OCI-LY3 (cell line): ENCODE results near the gene IFT88.
A peak's percentile ranks its signal among the peaks of the same experiment; 100 is the strongest.

Experiments
- H2AFZ ChIP-seq: fragments of 200-600, 300-600 bp; shearing (Covaris generic); 2 replicates; pipeline ENCODE4 v1.6.0; 2014; ENCODE audit warnings: antibody characterized with exemption, low read depth, low read length
- H3K27ac ChIP-seq: fragments of 200-600, 300-600 bp; sonication (generic); 2 replicates; pipeline ENCODE4 v1.5.1; 2014; ENCODE audit warnings: mild to moderate bottlenecking, low read length, moderate library complexity, mixed read lengths
- H3K27me3 ChIP-seq: fragments of 200-600, 300-600 bp; sonication (generic); 2 replicates; pipeline ENCODE4 v1.6.1; 2014; ENCODE audit warnings: low read depth, low read length, mixed read lengths
- H3K36me3 ChIP-seq: fragments of 200-600, 300-600 bp; sonication (generic); replicated peaks from 2 replicates; pipeline ENCODE3; 2014; ENCODE audit warnings: low read depth, low read length, mixed read lengths
- H3K4me1 ChIP-seq: fragments of 300-600, 200-600 bp; sonication (generic); 2 replicates; pipeline ENCODE4 v1.6.1; 2014; ENCODE audit warnings: low read length, mixed read lengths
- H3K4me2 ChIP-seq: fragments of 200-600, 300-600 bp; sonication (generic); 2 replicates; pipeline ENCODE4 v1.6.1; 2014; ENCODE audit warnings: low read length, mixed read lengths
- H3K4me3 ChIP-seq: fragments of 300-600, 200-600 bp; sonication (generic); 2 replicates; pipeline ENCODE4 v1.5.1; 2014; ENCODE audit warnings: antibody characterized with exemption, mild to moderate bottlenecking, low read length, moderate library complexity
- H3K79me2 ChIP-seq: fragments of 300-600, 200-600 bp; shearing (Covaris generic); 2 replicates; pipeline ENCODE4 v1.6.1; 2014; ENCODE audit warnings: mild to moderate bottlenecking, low read length, mixed read lengths
- H3K9ac ChIP-seq: fragments of 300-600, 200-600 bp; shearing (Covaris generic); 2 replicates; pipeline ENCODE4 v1.6.0; 2014; ENCODE audit warnings: mild to moderate bottlenecking, low read length, moderate library complexity
- H3K9me3 ChIP-seq: fragments of 200-600, 300-600 bp; shearing (Covaris generic); 2 replicates; pipeline ENCODE4 v1.6.1; 2014; ENCODE audit warnings: low read length, mixed read lengths; ENCODE audit not compliant: insufficient read depth
- H4K20me1 ChIP-seq: fragments of 200-600, 300-600 bp; sonication (generic); 2 replicates; pipeline ENCODE4 v1.6.1; 2016; ENCODE audit warnings: low read length, mixed read lengths; ENCODE audit not compliant: insufficient read depth
- CTCF ChIP-seq: fragments of 200-600, 300-600 bp; sonication (generic); IDR thresholded peaks from 2 replicates; pipeline ENCODE4 v1.5.1; 2014; ENCODE audit warnings: antibody characterized with exemption, low read length, low read depth
- EZH2phosphoT487 ChIP-seq: fragments of 200-600 bp; shearing (Covaris generic); IDR thresholded peaks from 2 replicates; pipeline ENCODE4 v1.6.1; 2018; ENCODE audit warnings: antibody characterized with exemption, mixed run types, low read depth

Gene IFT88, protein sequence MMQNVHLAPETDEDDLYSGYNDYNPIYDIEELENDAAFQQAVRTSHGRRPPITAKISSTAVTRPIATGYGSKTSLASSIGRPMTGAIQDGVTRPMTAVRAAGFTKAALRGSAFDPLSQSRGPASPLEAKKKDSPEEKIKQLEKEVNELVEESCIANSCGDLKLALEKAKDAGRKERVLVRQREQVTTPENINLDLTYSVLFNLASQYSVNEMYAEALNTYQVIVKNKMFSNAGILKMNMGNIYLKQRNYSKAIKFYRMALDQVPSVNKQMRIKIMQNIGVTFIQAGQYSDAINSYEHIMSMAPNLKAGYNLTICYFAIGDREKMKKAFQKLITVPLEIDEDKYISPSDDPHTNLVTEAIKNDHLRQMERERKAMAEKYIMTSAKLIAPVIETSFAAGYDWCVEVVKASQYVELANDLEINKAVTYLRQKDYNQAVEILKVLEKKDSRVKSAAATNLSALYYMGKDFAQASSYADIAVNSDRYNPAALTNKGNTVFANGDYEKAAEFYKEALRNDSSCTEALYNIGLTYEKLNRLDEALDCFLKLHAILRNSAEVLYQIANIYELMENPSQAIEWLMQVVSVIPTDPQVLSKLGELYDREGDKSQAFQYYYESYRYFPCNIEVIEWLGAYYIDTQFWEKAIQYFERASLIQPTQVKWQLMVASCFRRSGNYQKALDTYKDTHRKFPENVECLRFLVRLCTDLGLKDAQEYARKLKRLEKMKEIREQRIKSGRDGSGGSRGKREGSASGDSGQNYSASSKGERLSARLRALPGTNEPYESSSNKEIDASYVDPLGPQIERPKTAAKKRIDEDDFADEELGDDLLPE

DNA sequence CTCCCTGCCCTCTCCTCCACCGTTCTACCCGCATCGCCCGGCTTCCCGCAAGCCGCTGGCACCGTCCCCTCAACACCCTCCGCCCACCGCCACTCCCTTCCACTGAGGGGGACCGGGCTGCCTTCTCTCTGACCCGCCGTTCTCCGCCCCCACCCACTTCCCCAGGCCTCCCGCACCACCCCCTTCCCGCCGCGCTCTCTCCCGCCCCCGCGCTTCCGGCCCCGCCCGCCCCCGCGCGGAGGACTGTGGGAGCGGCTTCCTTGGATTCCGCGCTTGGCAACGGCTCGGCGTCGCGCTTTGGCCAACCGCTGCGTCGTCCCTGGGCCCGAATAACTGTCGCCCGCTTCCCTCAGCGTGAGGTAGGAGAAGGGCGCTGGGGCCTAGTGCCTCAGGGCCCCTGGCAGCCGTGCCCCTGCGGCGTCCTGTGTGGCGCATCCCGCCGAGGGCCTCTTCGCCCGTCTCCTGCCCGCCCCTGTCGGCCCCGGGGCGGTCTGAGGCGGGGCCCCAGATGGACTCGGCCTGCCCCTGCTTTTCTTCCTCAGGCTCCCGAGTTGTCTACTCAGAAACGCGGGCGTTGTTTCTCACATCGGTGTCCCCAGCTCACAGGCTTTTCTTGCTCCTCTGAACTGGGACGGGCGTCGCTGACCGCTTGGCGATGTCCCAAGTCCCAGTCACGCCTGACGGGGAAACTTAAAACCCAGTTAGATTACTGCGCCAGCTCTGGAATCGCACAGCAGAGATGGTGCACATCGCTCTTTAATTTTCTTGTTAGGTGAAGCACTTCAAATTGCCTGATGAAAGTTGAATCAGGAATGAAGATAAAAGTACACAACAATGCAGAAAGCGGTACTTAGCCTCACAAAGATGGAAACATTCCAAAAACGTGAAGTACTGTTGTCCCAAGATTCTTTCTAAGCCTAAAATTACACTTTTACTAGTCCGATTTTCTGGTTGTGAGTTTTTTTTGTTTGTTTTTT is at the start of gene IFT88:
TSS of gene IFT88 (plus strand) at position 260 of the 977 bp plus-strand sequence. CDS start 7,229 bp downstream, outside the sequence.
- H3K9ac ChIP-seq, result peak within 1 kb of the TSS; percentile 80
- H3K4me1 ChIP-seq, result peaks cover 19% of the 10 kb centered on the region
- peak within 1 kb of the TSS; percentile 86 for H3K4me3 ChIP-seq
- peak within 1 kb of the TSS; percentile 92 for H3K4me2 ChIP-seq
- peaks cover 13% of the 10 kb centered on the region; the same call in 1 of the 2 replicates for H3K9me3 ChIP-seq
- H4K20me1 ChIP-seq, result no peaks in the 10 kb centered on the region
- peaks cover 4% of the 10 kb centered on the region for H3K36me3 ChIP-seq
- H3K79me2 ChIP-seq, result 0 out of 2 replicates have a peak, but pooled peaks cover 4% of the 10 kb centered on the region
- H3K27me3 ChIP-seq, result no peaks in the 10 kb centered on the region
- H2AFZ ChIP-seq, result peak within 1 kb of the TSS; percentile 97
- TF ChIP-seq CTCF (no peak), EZH2phosphoT487 (no peak)
- peak within 1 kb of the TSS; percentile 49 for H3K27ac ChIP-seq

DNA sequence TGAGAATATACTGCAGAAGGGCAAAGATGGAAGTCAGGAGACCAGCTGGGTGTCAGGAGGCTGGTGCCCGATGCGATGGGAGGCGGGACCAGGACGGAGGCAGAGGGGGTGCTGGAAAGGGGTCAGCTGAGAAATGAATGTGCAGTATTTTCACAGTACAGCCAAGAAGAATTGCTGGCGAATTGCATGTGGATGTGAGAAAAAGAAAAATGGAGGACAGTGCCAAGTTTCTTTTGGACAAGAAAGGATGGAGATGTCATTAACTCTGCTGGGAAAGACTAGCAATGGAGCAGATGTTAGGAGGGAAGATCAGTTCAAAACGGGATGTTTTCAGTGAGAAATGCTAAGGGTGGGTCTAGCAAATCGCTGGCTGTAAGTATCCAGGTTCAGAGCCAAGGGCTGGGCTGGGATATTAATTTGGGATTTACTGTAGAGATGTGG is 48.3 kb upstream of the IFT88 start:
- H3K9me3 ChIP-seq, result no peaks in the 10 kb centered on the region
- H3K36me3 ChIP-seq, result no peaks in the 10 kb centered on the region
- no peaks in the 10 kb centered on the region for H3K27me3 ChIP-seq
- no peak overlapping the region for H3K4me3 ChIP-seq
- no peak overlapping the region for H3K27ac ChIP-seq
- no peak overlapping the region for H3K4me2 ChIP-seq
- no peak for TF ChIP-seq EZH2phosphoT487
- TF ChIP-seq CTCF, result no peak
- no peak overlapping the region for H2AFZ ChIP-seq
- no peaks in the 10 kb centered on the region for H4K20me1 ChIP-seq
- H3K4me1 ChIP-seq, result peaks cover 7% of the 10 kb centered on the region
- no peaks in the 10 kb centered on the region for H3K79me2 ChIP-seq
- H3K9ac ChIP-seq, result no peak overlapping the region

GRCh38 chr13:20519875-20520274 is 47.1 kb upstream of the IFT88 start:
- H3K9ac ChIP-seq, result no peak overlapping the region
- no peaks in the 10 kb centered on the region for H4K20me1 ChIP-seq
- H2AFZ ChIP-seq, result no peak overlapping the region
- no peaks in the 10 kb centered on the region for H3K9me3 ChIP-seq
- H3K4me3 ChIP-seq, result no peak overlapping the region
- peaks cover under 1% of the 10 kb centered on the region; the same call in 1 of the 2 replicates for H3K79me2 ChIP-seq
- H3K27me3 ChIP-seq, result no peaks in the 10 kb centered on the region
- no peak overlapping the region for H3K27ac ChIP-seq
- H3K36me3 ChIP-seq, result no peaks in the 10 kb centered on the region
- no peak overlapping the region for H3K4me2 ChIP-seq
- peaks cover 10% of the 10 kb centered on the region for H3K4me1 ChIP-seq
- TF ChIP-seq CTCF (no peak), EZH2phosphoT487 (no peak)
